K562 (cell line): ENCODE measurements around the gene ISYNA1. TPM values are rescaled to one million over a fixed set of nuclear protein-coding genes. Genes with fewer than 3 reads are reported as not detected.

ENCODE experiments used
- ATF3 ChIP-seq, 2 experiments: fragments of 450-650 bp in 1 of 2; sonication (generic) in 1 of 2; formaldehyde crosslinking in 1 of 2; IDR thresholded peaks in 1 of 2; conservative IDR thresholded peaks in 1 of 2; 2 replicates each; pipeline versions ENCODE4 v1.6.1 to v1.8.1; 2016 to 2023; ENCODE audit warnings: mild to moderate bottlenecking in 2 of 2, moderate library complexity in 2 of 2, inconsistent platforms in 1 of 2, missing genetic modification reagents in 1 of 2
- BRF2 ChIP-seq: IDR thresholded peaks from 3 replicates; pipeline ENCODE4 v1.6.1; 2011; ENCODE audit warnings: borderline replicate concordance, mild to moderate bottlenecking; ENCODE audit not compliant: insufficient read length, insufficient read depth
- CBX3 ChIP-seq, 2 experiments: IDR thresholded peaks; 1 replicate in 1 of 2; 2 replicates in 1 of 2; pipeline ENCODE4 v1.6.1; 2012; ENCODE audit warnings: inconsistent platforms in 2 of 2, low read length in 2 of 2, borderline replicate concordance in 1 of 2, control low read depth in 1 of 2
- CEBPZ ChIP-seq: fragments of 150-350 bp; IDR thresholded peaks from 2 replicates; pipeline ENCODE4 v1.6.1; 2014; ENCODE audit warnings: low read depth, mild to moderate bottlenecking, low read length, borderline replicate concordance
- ESRRA ChIP-seq: fragments of 450-650 bp; IDR thresholded peaks from 2 replicates; pipeline ENCODE4 v1.6.1; 2014; ENCODE audit warnings: low read depth, mild to moderate bottlenecking, moderate library complexity, borderline replicate concordance
- GMEB1 ChIP-seq: fragments of 250-450 bp; sonication (Bioruptor Pico); IDR thresholded peaks from 2 replicates; pipeline ENCODE4 v1.4.0; 2020; ENCODE audit warnings: mild to moderate bottlenecking
- GTF2B ChIP-seq: IDR thresholded peaks from 2 replicates; pipeline ENCODE4 v1.6.1; 2011; ENCODE audit not compliant: insufficient read length; ENCODE audit errors: extremely low read depth
- GTF3C2 ChIP-seq: IDR thresholded peaks from 3 replicates; pipeline ENCODE4 v1.6.1; 2011; ENCODE audit warnings: borderline replicate concordance, mild to moderate bottlenecking, moderate library complexity; ENCODE audit not compliant: insufficient read length; ENCODE audit errors: extremely low read depth
- HCFC1 ChIP-seq: IDR thresholded peaks from 2 replicates; pipeline ENCODE4 v1.6.1; 2012; ENCODE audit warnings: low read depth, low read length, improper control_type of control experiment
- MAFF ChIP-seq: IDR thresholded peaks from 2 replicates; pipeline ENCODE4 v1.6.1; 2012; ENCODE audit warnings: low read length, improper control_type of control experiment
- POLR2H ChIP-seq: IDR thresholded peaks from 2 replicates; pipeline ENCODE4 v1.6.1; 2016; ENCODE audit warnings: missing genetic modification characterization, low read depth, mild to moderate bottlenecking, control low read depth, missing compliant biosample characterization, moderate library complexity
- TCF7L2 ChIP-seq: fragments of 150-350 bp; IDR thresholded peaks from 2 replicates; pipeline ENCODE4 v1.6.1; 2016; ENCODE audit warnings: low read depth, mild to moderate bottlenecking, low read length, moderate library complexity
- ZFP30 ChIP-seq: fragments of 250-450 bp; sonication (Bioruptor Pico); IDR thresholded peaks from 2 replicates; pipeline ENCODE4 v1.8.0; 2022; ENCODE audit warnings: moderate library complexity, mild to moderate bottlenecking, inconsistent platforms, borderline replicate concordance
- ZNF785 ChIP-seq: fragments of 250-450 bp; sonication (Bioruptor Pico); IDR thresholded peaks from 2 replicates; pipeline ENCODE4 v1.4.0; 2020; ENCODE audit warnings: mild to moderate bottlenecking
- ZSCAN32 ChIP-seq: fragments of 450-650 bp; formaldehyde crosslinking; IDR thresholded peaks from 2 replicates; pipeline ENCODE4 v1.4.0; 2020; ENCODE audit warnings: mild to moderate bottlenecking, moderate library complexity
- polyA plus RNA-seq, 8 experiments: library from polyadenylated mRNA; depleted of rRNA in 4 of 8; stranded (reverse) in 5 of 8; unstranded in 3 of 8; fragments of >200 nt; fragmentation: Nextera tagmentation in 2 of 8; fragmentation: Illumina TruSeq in 1 of 8; extraction: Ambion mirVana in 2 of 8; extraction: Trizol in 1 of 8; gene quantifications; 2 replicates each; pipeline versions ENCODE4 v1.2.1 to v1.2.3, GENCODE V29; 2011 to 2014; ENCODE audit warnings: inconsistent platforms in 1 of 8, missing spikeins in 1 of 8
- total RNA-seq, 7 experiments: library from RNA; depleted of rRNA in 6 of 7; stranded (reverse); fragments of >200 nt in 6 of 7; fragmentation: Illumina TruSeq in 2 of 7; extraction: Trizol in 2 of 7; gene quantifications; 2 replicates each; pipeline versions ENCODE4 v1.2.1 to v1.2.3, GENCODE V29; 2011 to 2021; ENCODE audit warnings: low replicate concordance in 1 of 7

Gene ISYNA1
- total and polyA plus RNA-seq, 9 of the 15 experiments (the other 6 are each of a cell fraction or from before 2014, with no cell fraction given): 21.8 to 460 (median 93.2) TPM

GRCh38 chr19:18433015-18433691 lies 4.8 kb downstream of the ISYNA1 start (continued):
- TF ChIP-seq CEBPZ (no peak), GTF2B (no peak), TCF7L2 (no peak), GTF3C2 (no peak), BRF2 (no peak), HCFC1 (no peak; the same call in 1 of the 2 replicates), ESRRA (no peak), POLR2H (no peak), MAFF (no peak), ATF3 (IDR thresholded peaks at IDR 0.05) (no peak), ATF3 (CRISPR knock-in tag; conservative IDR thresholded peaks at IDR 0.05) (no peak), ZSCAN32 (CRISPR knock-in tag) (no peak), ZFP30 (CRISPR knock-in tag) (no peak), CBX3 (IDR thresholded peaks at IDR 0.05; ENCODE audit: borderline replicate concordance in 1 of 2, low read length in 2 of 2) (no peak), ZNF785 (CRISPR knock-in tag) (no peak), GMEB1 (CRISPR knock-in tag) (no peak; the same call in 1 of the 2 replicates)
